Activated CD4-positive, alpha-beta T cell treated with anti-CD3 and anti-CD28 coated beads for 24 hours (primary cell): ENCODE results near the gene CXCL14.

ENCODE experiments used
- DNase-seq, 2 donors: peaks; one replicate each; pipeline ENCODE4 v3.0.0-alpha.2; 2020; ENCODE audit warnings: low read depth in 2 of 2

The CXCL14 gene

GRCh38 chr5:135596788-135597187, 18.0 kb upstream of the CXCL14 start:
- DNase-seq: no peak

GRCh38 chr5:135596157-135596763, 17.5 kb upstream of the CXCL14 start:
- no peak for DNase-seq

- DNase-seq: no peak
Measured at GRCh38 chr5:135594416-135594960, 15.7 kb upstream of the CXCL14 start.

GRCh38 chr5:135593886-135594285, 15.1 kb upstream of the CXCL14 start:
- no peak for DNase-seq

GRCh38 chr5:135593141-135593540, 14.3 kb upstream of the CXCL14 start:
- DNase-seq: no peak

GRCh38 chr5:135592312-135593045, 13.7 kb upstream of the CXCL14 start:
- no peak for DNase-seq

GRCh38 chr5:135591277-135591676, 12.5 kb upstream of the CXCL14 start:
- no peak for DNase-seq

GRCh38 chr5:135589152-135589551, 10.4 kb upstream of the CXCL14 start:
- no peak for DNase-seq

- DNase-seq: no peak
Measured at GRCh38 chr5:135587721-135588663, 9.2 kb upstream of the CXCL14 start.

GRCh38 chr5:135584918-135585317, 6.1 kb upstream of the CXCL14 start:
- DNase-seq: no peak

GRCh38 chr5:135584276-135584675, 5.5 kb upstream of the CXCL14 start:
- DNase-seq: no peak

- no peak for DNase-seq
Measured at GRCh38 chr5:135582099-135582781, 3.4 kb upstream of the CXCL14 start.

- DNase-seq: no peak
Measured at GRCh38 chr5:135578305-135578684, 496 bp downstream of the CXCL14 start.

- DNase-seq: no peak
Measured at GRCh38 chr5:135577421-135577820, 1.4 kb downstream of the CXCL14 start.

- no peak for DNase-seq
Measured at GRCh38 chr5:135576075-135576599, 2.7 kb downstream of the CXCL14 start.

- no peak for DNase-seq
Measured at GRCh38 chr5:135574493-135574892, 4.3 kb downstream of the CXCL14 start.

- no peak for DNase-seq
Measured at GRCh38 chr5:135571902-135572301, 6.9 kb downstream of the CXCL14 start.

- no peak for DNase-seq
Measured at GRCh38 chr5:135571066-135571609, 7.7 kb downstream of the CXCL14 start.

GRCh38 chr5:135570453-135570764, 8.4 kb downstream of the CXCL14 start:
- DNase-seq: no peak

- no peak for DNase-seq
Measured at GRCh38 chr5:135569755-135570452, 8.9 kb downstream of the CXCL14 start.

GRCh38 chr5:135568923-135569360, 9.8 kb downstream of the CXCL14 start:
- DNase-seq: no peak
